Frontal cortex (tissue), 4 donors: ENCODE results near the gene PID1. TPM values are rescaled to one million over a fixed set of nuclear protein-coding genes. Genes with fewer than 3 reads are reported as not detected.

Experiments
- DNase-seq, 2 donors: peaks; one replicate each; pipeline ENCODE4 v3.0.0; 2012; ENCODE audit warnings: low spot score in 2 of 2
- FAIRE-seq: peaks from 2 replicates; lab custom pipeline; 2012; peaks lifted over from hg19 to GRCh38; lab: Jason Lieb, UNC
- total RNA-seq: library from RNA; depleted of rRNA; stranded (reverse); fragments of >200 nt; gene quantifications from one replicate; pipeline ENCODE4 v1.2.3, GENCODE V29; 2014
- donor health status: control.
- donor health status: control.
- donor health status: control.

Gene PID1
- total RNA-seq, 1 donor from 2014 or later: 36.7 TPM

- FAIRE-seq: no peak
- DNase-seq: no peak
Measured at GRCh38 chr2:229175497-229175863, 95.6 kb downstream of the PID1 start.

- DNase-seq: no peak
- no peak for FAIRE-seq
Measured at GRCh38 chr2:229174794-229175496, 96.1 kb downstream of the PID1 start.

DNA sequence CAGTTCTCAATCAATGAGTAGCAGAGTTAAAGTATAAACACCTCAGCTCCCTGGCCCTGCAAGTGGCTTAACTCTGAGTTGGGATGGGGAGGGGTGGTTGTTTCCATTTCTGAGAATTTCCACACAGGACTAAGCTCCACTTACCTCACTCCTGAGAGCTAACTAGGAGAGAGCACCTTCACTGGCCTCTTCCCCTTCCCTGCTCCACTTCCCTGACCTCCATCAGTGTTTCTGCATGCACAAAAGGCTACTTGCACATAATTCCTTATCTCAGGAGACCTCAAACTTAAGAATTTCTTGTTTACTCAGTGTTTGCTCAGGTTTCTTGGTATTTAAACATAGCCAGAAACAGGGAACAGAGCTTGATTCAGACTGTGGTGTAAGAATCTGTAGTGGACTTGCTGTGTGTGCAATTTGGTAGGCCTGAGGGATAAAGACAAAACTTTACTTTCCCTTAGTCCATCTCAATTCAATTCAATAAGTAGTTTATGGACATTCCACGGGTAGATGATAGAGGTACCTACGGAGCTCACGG, 97.2 kb downstream of the PID1 start:
- FAIRE-seq: no peak
- DNase-seq: no peak

GRCh38 chr2:229170916-229171315, 100.2 kb downstream of the PID1 start:
- FAIRE-seq: no peak

DNA sequence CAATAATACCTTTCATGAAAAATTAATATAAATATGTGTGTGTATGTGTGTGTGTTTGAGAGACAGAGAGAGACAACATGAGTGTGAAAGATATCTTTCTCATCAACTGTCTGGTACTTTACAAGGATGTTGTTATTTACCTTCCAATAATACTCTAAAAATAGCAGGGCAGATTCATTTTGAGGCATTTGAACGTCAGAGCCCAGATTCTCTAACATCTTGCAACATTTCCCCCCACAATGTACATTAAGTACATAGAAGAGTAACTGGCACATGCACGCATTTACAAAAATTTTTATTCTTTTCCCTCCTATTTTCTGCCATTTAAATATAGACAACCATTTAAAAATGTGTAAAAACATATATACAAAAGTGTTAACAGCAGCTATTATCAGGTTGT, 100.9 kb downstream of the PID1 start:
- DNase-seq (no peak), FAIRE-seq (no peak)

More at GRCh38 chr2:229170916-229171315, 100.2 kb downstream of the PID1 start:
- DNase-seq: no peak

GRCh38 chr2:229169751-229170150, 101.3 kb downstream of the PID1 start:
- DNase-seq (no peak), FAIRE-seq (no peak)

DNA sequence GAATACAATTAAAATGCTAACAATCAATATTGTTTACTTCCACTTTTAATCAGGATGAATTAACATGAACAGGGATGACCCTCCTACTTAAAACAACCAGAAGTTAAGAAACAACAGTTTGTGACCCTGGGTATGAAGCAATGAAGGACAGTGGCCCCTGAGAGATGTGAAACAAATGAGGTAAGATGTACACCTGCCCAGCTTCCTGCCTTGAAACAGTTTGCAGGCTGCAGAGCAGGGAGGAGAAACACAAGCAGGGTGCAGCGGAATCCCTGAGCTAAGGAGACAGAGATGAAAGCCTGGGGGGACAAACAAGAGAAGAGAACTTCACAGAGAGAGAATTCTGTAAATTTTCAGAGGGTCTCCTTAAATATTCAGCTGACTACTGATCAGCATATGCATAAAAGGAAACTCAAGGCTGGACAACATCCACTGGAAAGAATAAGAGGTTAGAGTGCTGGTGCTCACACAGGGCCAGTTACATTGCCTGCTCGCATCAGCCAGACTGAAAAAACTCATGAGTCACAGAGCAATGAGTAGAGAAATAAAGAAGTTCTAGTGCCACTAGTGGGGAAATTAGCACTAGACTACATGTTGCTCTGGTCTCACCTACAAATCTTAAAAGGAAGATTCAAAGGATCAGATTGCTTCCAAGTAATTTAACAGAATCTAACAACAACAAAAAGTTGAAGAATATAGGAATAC, 106.4 kb downstream of the PID1 start:
- FAIRE-seq (no peak), DNase-seq (no peak)

DNA sequence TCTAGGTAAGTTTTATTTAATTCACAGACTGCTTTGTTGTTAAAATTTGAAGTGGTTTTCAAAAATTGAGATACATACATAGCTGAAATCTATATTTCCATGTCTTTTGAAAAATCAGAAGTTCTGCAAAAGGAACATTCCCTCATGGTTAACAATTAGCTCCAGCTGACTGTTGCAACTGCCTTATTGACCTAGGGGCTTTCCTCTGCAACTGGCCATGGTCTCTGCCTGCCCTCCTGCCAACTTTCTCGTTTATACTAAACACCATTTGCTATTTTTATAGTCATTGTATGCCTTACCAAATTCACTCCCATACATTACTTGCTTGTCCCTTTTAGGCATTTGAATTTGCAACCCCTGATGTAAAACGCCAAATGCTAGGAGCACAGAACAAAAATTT, 107.2 kb downstream of the PID1 start:
- DNase-seq (no peak), FAIRE-seq (no peak)

DNA sequence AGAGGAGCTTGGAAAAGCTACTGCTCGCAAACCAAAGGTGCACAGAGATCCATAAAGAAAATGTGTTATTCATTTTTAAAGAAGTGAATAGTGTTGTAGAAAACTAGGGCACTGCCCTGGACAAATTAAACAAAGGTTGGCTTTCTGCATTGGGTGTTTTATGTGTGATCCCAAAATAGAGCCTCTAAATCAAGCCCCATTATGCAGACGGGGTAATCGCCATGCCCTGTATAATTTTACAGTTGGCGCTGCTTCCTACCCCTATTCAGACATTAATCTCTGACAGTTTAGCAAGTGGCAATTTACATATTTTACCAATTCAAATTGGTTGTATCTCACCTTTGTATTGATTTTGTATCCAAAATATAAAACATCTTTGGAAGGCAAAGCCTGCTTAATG, 109.1 kb downstream of the PID1 start:
- FAIRE-seq (no peak), DNase-seq (no peak)

DNA sequence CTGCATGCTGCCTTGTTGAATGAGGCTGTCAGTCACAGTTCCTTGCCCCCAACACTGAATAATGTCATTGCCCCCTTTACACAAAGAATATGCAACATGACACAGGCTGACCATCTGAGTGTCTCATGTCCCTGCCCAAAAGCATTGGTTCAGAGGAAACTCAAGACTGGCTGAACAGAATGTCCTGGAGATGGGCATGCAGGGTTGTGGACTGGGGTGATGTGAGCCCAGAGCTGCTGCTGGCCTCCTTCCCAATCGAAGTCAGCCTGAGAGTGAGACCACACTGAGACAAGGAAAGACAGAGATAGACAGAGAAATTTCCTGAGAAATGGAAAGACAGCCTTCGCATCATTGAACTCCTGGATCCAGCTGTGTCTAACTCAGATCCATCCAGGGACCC, 110.1 kb downstream of the PID1 start:
- FAIRE-seq (no peak), DNase-seq (no peak)

DNA sequence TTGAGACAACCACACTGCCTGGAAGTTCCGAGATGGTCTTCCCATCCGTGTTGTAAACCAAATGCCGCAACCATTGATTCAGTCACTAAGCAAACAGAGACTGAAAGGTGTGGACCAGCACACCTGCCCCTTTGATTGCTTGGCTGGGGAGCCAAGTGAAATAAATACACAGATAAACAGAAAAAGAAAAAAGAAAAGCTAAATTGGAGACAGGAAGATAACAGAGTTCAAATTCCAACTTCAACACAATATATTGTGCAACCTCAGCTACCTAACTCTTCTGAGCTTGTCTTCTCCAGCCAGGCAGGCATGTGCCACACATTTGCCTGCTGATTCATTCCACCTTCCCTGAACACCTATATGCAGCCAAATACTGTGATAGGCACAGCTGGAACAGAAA, 110.9 kb downstream of the PID1 start:
- no peak for FAIRE-seq

DNA sequence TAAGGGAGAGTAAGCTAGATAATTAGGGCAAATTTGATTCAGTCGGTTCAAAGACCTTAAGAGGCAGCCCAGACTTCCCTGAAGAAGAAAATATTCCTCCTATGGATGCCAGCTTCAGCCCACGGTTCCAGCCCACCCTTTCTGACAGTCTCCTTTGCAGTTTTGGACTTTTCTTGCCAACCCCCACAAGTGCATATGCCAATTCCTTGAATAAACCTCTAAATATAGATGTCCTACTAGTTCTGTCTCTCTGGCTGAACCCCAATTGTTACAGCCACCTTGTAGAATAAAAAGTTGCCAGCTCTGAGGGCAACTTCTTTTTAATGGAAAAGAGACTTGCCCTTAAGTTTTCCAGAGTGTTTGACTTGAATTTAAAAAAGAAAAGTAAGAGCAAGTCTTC, 111.7 kb downstream of the PID1 start:
- no peak for FAIRE-seq

More for the DNA sequence above, 110.9 kb downstream of the PID1 start:
- no peak for DNase-seq

GRCh38 chr2:229154381-229154780, 116.7 kb downstream of the PID1 start:
- FAIRE-seq: no peak
- no peak for DNase-seq

More for the DNA sequence above, 111.7 kb downstream of the PID1 start:
- no peak for DNase-seq

DNA sequence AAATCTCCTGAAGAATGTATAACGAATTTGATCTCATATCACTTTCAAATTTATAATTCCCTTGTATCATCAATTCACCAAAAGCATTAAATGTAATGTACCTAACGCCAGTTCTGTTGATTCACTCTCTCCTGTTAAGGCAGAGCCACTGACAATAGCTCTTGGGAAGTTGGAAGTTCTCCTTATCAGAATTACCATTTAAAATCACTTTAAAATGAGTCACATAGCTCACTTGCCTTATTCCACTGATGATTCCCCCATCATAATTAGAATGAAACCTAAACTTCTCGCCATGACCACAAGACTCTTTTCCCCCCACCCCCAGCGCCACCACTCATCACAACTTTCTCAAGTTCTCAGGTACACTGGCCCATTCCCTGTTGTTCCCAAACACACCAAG, 117.1 kb downstream of the PID1 start:
- no peak for FAIRE-seq

GRCh38 chr2:229153267-229153666, 117.8 kb downstream of the PID1 start:
- FAIRE-seq (no peak), DNase-seq (no peak)

More for the DNA sequence above, 117.1 kb downstream of the PID1 start:
- DNase-seq: no peak

DNA sequence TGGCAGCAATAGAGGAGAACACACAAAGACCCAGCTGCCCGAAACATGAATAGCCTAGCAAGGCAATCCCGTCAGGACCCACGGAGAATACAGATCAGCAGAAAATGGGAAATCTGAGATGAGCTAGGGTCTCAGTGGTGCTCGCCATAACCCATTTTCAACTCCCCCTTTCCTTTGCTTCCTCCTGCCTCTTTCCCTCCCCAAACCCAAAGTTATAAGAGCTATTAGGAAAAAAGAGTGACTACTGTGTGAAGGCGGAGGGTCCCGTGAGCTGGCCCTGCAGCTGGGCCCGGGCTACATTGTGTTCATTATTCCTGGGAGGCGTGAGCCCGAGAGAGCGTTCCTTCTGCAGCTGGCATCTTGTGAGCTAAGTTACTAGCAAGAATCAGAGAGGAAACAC, 118.4 kb downstream of the PID1 start:
- no peak for FAIRE-seq
- no peak for DNase-seq

DNA sequence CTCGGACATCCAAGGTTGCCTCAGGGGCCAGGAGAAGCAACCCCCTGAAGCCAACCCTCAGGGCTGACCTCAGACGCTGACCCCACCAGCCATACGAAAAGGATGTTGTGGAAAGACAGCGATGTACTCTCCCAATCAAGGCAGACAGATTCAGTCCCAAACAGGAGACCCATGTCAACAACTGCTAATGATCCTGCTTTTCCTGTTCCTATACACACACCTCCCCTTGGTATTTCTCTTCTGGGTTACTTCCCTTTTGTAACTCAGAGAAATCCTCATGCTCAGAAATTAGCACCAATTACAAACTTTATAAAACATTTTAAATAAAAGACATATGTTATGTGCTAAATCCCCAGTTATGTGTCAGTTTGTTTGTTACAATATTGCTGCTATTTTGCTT, 120.8 kb downstream of the PID1 start:
- no peak for FAIRE-seq
- DNase-seq: no peak

GRCh38 chr2:229141424-229142025, 129.6 kb downstream of the PID1 start:
- DNase-seq (no peak), FAIRE-seq (no peak)

DNA sequence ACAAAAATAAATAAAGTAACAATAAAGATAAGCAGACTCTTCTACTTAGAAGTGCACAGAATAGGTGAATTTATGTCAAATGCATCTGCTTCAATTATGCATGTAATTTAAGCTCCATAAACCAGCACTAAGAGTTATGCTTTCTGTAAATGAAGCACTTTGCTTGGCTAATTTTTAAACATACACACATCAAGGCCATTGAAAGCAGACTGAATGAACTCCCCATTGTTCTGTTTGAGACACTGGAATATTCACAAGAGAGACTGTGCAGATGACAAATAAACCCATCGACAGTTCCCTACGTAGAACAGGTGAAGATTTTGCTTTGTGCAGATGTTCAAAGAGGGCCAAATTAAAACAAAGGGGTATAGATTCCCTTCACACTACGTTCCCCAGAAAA, 133.4 kb downstream of the PID1 start:
- DNase-seq (no peak), FAIRE-seq (no peak)

GRCh38 chr2:229137066-229137465, 134.0 kb downstream of the PID1 start:
- DNase-seq (no peak), FAIRE-seq (no peak)
